ENCODE data around the gene CLNS1A.

DNA sequence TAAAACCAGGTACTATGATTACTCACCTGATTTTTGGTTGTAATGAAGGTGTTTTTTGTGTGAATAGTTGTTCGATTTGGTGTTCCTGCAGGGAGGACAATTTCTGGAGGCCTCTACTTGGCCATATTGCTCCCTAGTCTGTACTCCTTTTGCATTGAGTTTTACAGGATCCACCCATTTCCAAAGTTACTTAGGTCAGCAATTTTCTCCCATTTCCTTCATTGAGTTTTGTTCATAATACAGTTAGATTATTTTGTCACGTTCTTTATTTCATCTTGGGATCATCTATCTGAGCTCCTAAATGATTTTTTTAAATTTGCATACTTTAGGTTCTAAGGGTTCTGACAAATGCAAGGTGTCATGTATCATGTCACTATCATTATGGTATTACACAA is 67.9 kb downstream of the CLNS1A start:
- TF ChIP-seq, protein P1, sequence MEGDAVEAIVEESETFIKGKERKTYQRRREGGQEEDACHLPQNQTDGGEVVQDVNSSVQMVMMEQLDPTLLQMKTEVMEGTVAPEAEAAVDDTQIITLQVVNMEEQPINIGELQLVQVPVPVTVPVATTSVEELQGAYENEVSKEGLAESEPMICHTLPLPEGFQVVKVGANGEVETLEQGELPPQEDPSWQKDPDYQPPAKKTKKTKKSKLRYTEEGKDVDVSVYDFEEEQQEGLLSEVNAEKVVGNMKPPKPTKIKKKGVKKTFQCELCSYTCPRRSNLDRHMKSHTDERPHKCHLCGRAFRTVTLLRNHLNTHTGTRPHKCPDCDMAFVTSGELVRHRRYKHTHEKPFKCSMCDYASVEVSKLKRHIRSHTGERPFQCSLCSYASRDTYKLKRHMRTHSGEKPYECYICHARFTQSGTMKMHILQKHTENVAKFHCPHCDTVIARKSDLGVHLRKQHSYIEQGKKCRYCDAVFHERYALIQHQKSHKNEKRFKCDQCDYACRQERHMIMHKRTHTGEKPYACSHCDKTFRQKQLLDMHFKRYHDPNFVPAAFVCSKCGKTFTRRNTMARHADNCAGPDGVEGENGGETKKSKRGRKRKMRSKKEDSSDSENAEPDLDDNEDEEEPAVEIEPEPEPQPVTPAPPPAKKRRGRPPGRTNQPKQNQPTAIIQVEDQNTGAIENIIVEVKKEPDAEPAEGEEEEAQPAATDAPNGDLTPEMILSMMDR (IDR thresholded peaks at IDR 0.05), result no peak
- TF ChIP-seq EP300 (IDR thresholded peaks at IDR 0.05) (no peak), POLR2A (IDR thresholded peaks at IDR 0.05) (no peak)

Data from sigmoid colon (tissue), 4 donors.